GM18505 (cell line): ENCODE measurements around the gene CLDN3.
A peak's percentile ranks its signal among the peaks of the same experiment; 100 is the strongest.

Experiments
- ATAC-seq: cut with Tn5 transposase; IDR thresholded peaks from one replicate; pipeline ENCODE4 v1.9.1; 2021; ENCODE audit not compliant: unreplicated experiment
- POLR2A ChIP-seq: IDR thresholded peaks from 4 replicates; pipeline ENCODE4 v1.6.1; 2011; ENCODE audit warnings: borderline replicate concordance; ENCODE audit not compliant: insufficient read depth, insufficient read length; ENCODE audit errors: extremely low read depth

CLDN3 gene

GRCh38 chr7:73758581-73759138 is 11.4 kb downstream of the CLDN3 start:
- no peak for ATAC-seq
- no peak for TF ChIP-seq POLR2A

- no peak for ATAC-seq
- no peak for TF ChIP-seq POLR2A
Measured at GRCh38 chr7:73749931-73750776, 19.9 kb downstream of the CLDN3 start.

DNA sequence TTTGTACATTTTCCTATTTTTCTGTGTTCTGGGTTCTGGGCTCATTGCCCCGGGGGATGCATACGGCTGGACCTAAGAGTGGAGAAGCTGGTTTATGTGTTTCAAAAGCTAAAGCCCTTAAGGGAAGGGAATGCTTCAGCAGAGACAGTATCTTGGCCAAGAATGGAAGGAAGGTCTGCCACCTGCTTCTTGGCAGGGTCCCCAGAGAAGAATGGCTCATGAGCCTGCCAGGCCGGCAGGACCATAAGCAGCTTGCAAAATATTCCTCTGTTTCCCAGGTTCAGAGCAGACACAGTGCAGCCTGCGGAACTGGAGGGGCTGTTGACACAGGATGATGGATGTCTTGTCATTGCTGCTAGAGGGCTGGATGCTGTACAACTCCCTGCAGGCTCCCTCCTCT is 23.7 kb downstream of the CLDN3 start:
- no peak for TF ChIP-seq POLR2A
- no peak for ATAC-seq

DNA sequence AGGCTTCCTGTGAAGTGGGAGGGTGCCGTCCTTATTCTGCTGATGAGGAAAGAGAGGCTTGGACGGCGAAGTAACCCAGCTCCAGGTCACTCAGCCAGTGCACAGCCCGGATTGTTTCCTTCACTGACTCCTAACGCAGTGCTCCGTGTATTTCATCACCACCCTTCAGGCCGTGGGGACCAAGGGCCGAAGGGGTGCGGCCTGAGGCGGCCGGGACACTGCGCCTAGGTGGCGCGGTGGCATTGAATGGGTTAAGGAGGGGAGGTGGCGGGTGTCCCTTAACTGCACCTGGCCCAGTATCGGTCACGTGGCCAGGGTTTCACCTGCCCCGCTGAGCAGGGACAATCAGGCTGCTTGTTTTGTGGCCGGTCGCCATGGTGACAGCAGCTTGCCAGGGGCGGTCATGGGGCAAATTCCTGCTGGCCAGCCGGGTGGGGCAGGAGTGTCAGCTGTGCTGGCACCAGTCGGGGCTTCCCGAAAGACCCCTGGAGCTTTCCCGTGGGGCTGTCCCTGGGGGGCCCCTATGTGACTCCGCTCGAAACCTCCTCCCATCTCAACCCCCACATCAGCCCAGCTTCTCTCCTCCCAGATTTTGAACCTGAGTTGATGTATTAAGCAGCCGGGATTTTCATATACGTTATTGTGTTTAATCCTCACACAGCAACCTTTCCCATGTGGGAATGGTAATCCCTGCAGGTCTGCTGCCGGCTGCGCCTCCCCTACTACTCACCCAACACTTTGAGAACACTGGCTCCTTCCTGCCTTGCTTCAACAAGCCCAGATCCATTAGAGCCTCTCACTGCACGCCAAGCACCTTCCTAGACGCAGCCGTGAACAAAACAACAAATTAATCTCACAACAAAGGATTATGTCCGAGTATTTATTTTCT is 27.1 kb downstream of the CLDN3 start:
- no peak for TF ChIP-seq POLR2A
- no peak for ATAC-seq

GRCh38 chr7:73742338-73742752 is 27.7 kb downstream of the CLDN3 start:
- ATAC-seq = no peak
- no peak for TF ChIP-seq POLR2A

DNA sequence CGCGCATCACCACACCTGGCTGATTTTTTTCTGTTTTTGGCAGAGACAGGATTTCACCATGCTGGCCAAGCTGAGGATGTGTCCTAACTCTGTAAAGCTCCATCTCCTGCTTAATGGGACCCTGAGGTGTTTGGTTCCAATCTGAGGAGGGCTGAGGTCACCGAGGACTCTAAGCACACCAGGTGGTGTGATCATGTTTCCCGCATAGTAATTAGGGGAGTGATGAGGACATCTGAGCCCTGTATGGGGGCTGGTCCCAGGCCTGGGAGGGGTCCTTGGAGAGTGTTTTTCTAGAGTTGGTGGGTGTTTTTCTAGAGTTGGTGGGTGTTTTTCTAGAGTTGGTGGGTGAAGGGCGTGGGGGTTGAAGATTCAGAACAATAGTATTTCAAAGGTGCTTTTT is 28.5 kb downstream of the CLDN3 start:
- no peak for ATAC-seq

GRCh38 chr7:73740771-73741170 is 29.3 kb downstream of the CLDN3 start:
- no peak for TF ChIP-seq POLR2A
- ATAC-seq = no peak

More for the DNA sequence above, 28.5 kb downstream of the CLDN3 start:
- TF ChIP-seq POLR2A = no peak

DNA sequence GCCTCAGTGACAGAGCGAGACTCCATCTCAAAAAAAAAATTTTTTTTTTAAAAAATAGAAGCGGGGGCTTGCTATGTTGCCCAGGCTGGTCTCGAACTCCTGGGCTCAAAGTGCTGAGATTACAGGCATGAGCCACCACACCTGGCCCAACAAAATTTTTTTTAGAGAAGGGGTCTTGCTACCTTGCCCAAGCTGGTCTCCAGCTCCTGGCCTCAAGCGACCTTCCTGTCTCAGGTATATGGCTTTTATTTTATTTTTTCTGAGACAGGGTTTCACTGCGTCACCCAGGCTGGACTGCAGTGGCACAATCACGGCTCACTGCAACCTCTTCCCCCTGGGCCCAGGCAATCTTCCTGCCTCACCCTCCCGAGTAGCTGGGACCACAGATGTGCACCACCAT is 29.9 kb downstream of the CLDN3 start:
- TF ChIP-seq POLR2A = no peak
- ATAC-seq = no peak

DNA sequence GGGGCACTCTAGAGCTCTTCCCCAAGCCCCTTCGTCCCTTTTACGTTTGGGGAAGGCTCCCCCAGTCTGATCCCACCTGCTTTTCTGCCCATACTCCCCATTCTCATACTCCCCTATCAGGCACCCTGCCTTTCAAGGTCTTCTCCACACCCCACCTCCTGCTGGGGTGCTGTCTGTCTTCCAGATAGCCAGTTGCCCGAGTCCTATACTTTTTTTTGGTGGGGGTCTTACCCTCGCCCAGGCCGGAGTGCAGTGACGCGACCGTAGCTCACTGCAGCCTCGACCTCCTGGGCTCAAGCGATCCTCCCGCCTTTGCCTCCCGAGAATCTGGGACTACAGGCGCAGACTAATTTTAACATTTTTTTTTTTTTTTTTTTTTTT is 30.7 kb downstream of the CLDN3 start:
- no peak for ATAC-seq
- no peak for TF ChIP-seq POLR2A

DNA sequence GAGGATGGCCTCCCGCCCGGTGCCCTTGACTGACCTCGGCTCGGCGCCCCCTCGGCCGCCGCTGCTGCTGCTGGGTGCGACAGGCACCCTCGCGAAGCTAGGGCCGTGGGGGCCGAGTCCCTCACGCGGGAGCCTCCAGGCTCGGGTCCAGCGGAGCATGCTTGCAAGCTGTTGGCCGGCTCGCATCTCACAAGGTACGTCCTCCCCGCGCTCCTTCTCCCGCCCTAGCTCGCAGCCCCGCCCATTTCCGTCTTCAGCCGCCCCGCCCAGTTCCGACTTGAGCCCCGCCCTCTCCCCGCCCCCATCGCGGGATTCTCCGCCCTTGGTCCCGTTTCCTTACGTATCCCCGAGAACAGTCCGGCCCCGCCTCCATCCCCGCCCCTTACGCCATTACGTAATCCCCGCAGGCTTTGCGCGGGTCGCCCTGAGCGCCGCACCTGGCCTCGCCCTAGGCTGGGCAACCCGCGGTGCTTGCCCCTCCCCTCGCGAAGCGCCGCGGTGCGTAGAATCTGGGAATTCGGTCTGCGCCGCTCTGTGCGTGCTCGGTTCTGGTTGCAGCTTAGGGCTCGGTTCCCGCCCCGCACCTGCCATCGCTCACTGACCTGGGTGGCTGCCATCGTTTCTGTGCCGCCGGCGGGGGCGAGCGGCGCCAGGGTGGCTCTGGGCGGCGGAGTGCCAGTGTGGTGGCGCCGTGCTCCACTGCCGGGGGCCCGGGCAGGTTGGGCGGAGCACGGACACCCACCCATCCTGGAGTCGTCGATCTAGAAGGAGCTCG is 31.3 kb downstream of the CLDN3 start, which contains the start of gene ABHD11:
ABHD11 (minus strand) TSS at position 191 of the 775 bp plus-strand sequence; CDS start at position 159, 32 bp downstream.
- ATAC-seq = peak; percentile 85
- peak; percentile 83 for TF ChIP-seq POLR2A

DNA sequence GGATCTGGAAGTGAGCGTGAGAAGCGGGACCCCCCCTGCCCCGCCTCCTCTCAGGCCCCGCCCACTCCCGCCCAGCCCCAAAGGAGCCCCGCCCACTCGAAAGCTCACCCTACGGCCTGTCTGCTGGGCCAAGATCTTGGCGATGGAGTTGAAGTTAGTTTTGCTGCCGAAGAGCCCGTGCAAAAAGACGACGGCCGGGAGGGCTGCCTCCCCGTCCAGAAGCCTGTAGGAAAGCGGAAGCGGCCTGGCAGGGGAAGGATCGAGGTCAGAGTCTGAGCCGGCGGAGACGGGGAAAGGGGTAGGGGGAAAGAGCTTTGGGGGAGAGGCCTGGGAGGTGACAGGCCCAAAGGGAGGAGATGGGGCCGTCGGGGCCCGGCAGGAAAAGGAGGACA is 31.9 kb downstream of the CLDN3 start:
- ATAC-seq = peak; percentile 4
- TF ChIP-seq POLR2A = no peak

DNA sequence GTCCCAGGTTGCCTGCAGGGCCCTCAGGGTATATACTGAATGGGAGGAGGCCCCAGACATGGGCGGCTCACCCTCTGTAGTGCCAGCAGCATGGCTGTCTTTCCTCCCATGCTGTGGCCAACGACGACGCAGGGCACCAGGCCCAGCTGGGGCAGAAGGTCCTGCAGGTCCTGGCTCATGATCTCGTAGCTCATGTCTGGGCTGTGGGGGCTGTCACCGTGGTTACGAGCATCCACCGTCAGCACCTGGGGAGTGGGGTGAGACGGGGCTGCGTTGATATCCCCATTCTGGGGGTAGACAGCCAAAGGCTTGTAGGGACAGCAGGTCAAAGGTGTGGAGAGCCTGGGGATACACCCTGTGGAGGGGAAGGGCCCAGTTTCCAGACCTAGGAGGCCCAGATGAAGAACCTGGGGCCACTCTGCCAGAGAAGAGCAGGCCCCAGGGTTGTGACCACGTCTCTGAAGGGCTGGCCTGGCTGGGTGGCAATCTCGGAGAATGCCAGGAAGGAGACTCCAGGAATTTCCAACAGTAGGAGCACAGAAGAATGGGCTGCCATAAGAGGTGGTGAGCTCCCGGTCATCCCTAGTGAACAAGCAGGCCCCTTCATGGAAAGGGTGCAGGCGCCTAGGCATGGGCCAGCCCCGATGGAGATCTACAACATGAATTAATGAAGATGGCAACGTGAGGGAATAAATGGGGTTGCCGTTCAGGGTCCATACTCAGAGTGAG is 32.4 kb downstream of the CLDN3 start:
- TF ChIP-seq POLR2A = no peak
- no peak for ATAC-seq
